ENCODE measurements around the gene CPNE7.

CPNE7 gene

GRCh38 chr16:89550421-89551007 lies 25.0 kb upstream of the CPNE7 start:
- DNase-seq = no peak

- no peak for DNase-seq
Measured at GRCh38 chr16:89552329-89552728, 23.2 kb upstream of the CPNE7 start.

- no peak for DNase-seq
Measured at GRCh38 chr16:89552913-89553312, 22.6 kb upstream of the CPNE7 start.

- DNase-seq = no peak
Measured at GRCh38 chr16:89553733-89554132, 21.8 kb upstream of the CPNE7 start.

GRCh38 chr16:89554343-89554742 lies 21.2 kb upstream of the CPNE7 start:
- DNase-seq = no peak

GRCh38 chr16:89555265-89555664 lies 20.3 kb upstream of the CPNE7 start:
- no peak for DNase-seq

GRCh38 chr16:89555780-89556179 lies 19.8 kb upstream of the CPNE7 start:
- no peak for DNase-seq

- DNase-seq = peak; percentile 24
Measured at GRCh38 chr16:89556750-89557689, 18.5 kb upstream of the CPNE7 start.

GRCh38 chr16:89557690-89558490 lies 17.7 kb upstream of the CPNE7 start:
- no peak for DNase-seq

GRCh38 chr16:89560378-89561141 lies 15.0 kb upstream of the CPNE7 start, which contains the start of gene RPL13:
TSS of gene RPL13 (plus strand) at chr16:89560682. CDS start at chr16:89560960, 278 bp downstream.
- DNase-seq = peak; percentile 93

- DNase-seq = no peak
Measured at GRCh38 chr16:89561142-89561883, 14.2 kb upstream of the CPNE7 start.

GRCh38 chr16:89561884-89562599 lies 13.5 kb upstream of the CPNE7 start:
- no peak for DNase-seq

- no peak for DNase-seq
Measured at GRCh38 chr16:89562939-89563338, 12.6 kb upstream of the CPNE7 start.

- DNase-seq = no peak
Measured at GRCh38 chr16:89563639-89564392, 11.7 kb upstream of the CPNE7 start.

GRCh38 chr16:89564476-89565255 lies 10.9 kb upstream of the CPNE7 start:
- no peak for DNase-seq

- no peak for DNase-seq
Measured at GRCh38 chr16:89565256-89565505, 10.4 kb upstream of the CPNE7 start.

- DNase-seq = no peak
Measured at GRCh38 chr16:89565506-89566372, 9.8 kb upstream of the CPNE7 start.

GRCh38 chr16:89567656-89568594 lies 7.6 kb upstream of the CPNE7 start:
- no peak for DNase-seq

All from NCI-H1436 (cell line).